Liver (tissue), 9 donors: ENCODE measurements around the gene KATNAL2. TPM values are rescaled to one million over a fixed set of nuclear protein-coding genes. Genes with fewer than 3 reads are reported as not detected.
"Not testable (repeated sequence)": the region's sequence is repeated elsewhere in the genome, so short reads cannot be mapped to it uniquely, and the experiment has no call there.

Experiments used
- DNase-seq: peaks from one replicate; pipeline ENCODE4 v3.0.0-alpha.2; 2017; ENCODE audit warnings: low spot score
- H3K27ac ChIP-seq, 2 donors: one replicate each; pipeline ENCODE4 v1.7.0; 2013; ENCODE audit warnings: inconsistent platforms in 2 of 2, low read length in 2 of 2, control low read depth in 1 of 2, low read depth in 1 of 2, mild to moderate bottlenecking in 1 of 2
- H3K27me3 ChIP-seq, 4 donors: one replicate each; pipeline versions ENCODE4 v1.6.1 to v1.7.0; 2013; ENCODE audit warnings: low read length in 3 of 4, inconsistent platforms in 1 of 4, mild to moderate bottlenecking in 1 of 4, moderate library complexity in 1 of 4; ENCODE audit not compliant: control insufficient read depth in 4 of 4, insufficient read depth in 4 of 4
- H3K36me3 ChIP-seq, 4 donors: one replicate each; pipeline versions ENCODE4 v1.6.1 to v1.7.0; 2013; ENCODE audit warnings: low read length in 3 of 4, mild to moderate bottlenecking in 3 of 4, low read depth in 1 of 4, moderate library complexity in 1 of 4; ENCODE audit not compliant: control insufficient read depth in 4 of 4, insufficient read depth in 3 of 4
- H3K4me1 ChIP-seq, 4 donors: one replicate each; pipeline versions ENCODE4 v1.6.1 to v1.7.0; 2013; ENCODE audit warnings: low read length in 3 of 4, mild to moderate bottlenecking in 3 of 4, moderate library complexity in 1 of 4; ENCODE audit not compliant: control insufficient read depth in 4 of 4, insufficient read depth in 4 of 4
- H3K4me3 ChIP-seq, 3 donors: one replicate each; pipeline versions ENCODE4 v1.6.1 to v1.7.0; 2013; ENCODE audit warnings: low read length in 3 of 3, control low read depth in 1 of 3, low read depth in 1 of 3, mild to moderate bottlenecking in 1 of 3
- H3K9ac ChIP-seq, 2 donors: one replicate each; pipeline ENCODE4 v1.7.0; 2013; ENCODE audit warnings: low read length in 2 of 2, mild to moderate bottlenecking in 2 of 2, moderate library complexity in 2 of 2, control low read depth in 1 of 2, low read depth in 1 of 2
- H3K9me3 ChIP-seq, 4 donors: one replicate each; pipeline versions ENCODE4 v1.6.1 to v1.7.0; 2013; ENCODE audit warnings: low read length in 3 of 4; ENCODE audit not compliant: control insufficient read depth in 4 of 4
- FOXA1 ChIP-seq: IDR thresholded peaks from 2 replicates; pipeline ENCODE4 v1.6.1; 2016; ENCODE audit warnings: antibody characterized with exemption
- JUND ChIP-seq, 2 donors: IDR thresholded peaks; 2 replicates each; pipeline ENCODE4 v1.6.1; 2016; ENCODE audit warnings: antibody characterized with exemption in 2 of 2
- RAD21 ChIP-seq, 2 donors: IDR thresholded peaks; 2 replicates each; pipeline ENCODE4 v1.6.1; 2016; ENCODE audit warnings: antibody characterized with exemption in 2 of 2, mild to moderate bottlenecking in 2 of 2
- WGBS: extraction: QIAGEN DNeasy Blood & Tissue Kit; methylation state at CpG from one replicate; pipeline ENCODE4 v1.1.7; 2013; 5-methylcytosine and 5-hydroxymethylcytosine counted together
- polyA plus RNA-seq, 2 donors: library from polyadenylated mRNA; stranded (reverse) in 1 of 2; unstranded in 1 of 2; fragments of 200-250 nt in 1 of 2; fragments of >200 nt in 1 of 2; fragmentation: Nextera tagmentation in 1 of 2; extraction: Ambion mirVana in 1 of 2; gene quantifications; one replicate each; pipeline versions ENCODE4 v1.2.1 to v1.2.3, GENCODE V29; 2013 to 2015
- total RNA-seq, 2 donors: library from RNA; depleted of rRNA; stranded (reverse); fragments of >200 nt; gene quantifications; one replicate each; pipeline ENCODE4 v1.2.3, GENCODE V29; 2014
- TF ChIP-seq, protein P1 (sequence below): fragments of 150-350 bp; IDR thresholded peaks from 2 replicates; pipeline ENCODE4 v1.5.1; 2017; ENCODE audit warnings: improper control_type of control experiment, low read depth, low read length; ENCODE audit not compliant: missing input control
- TF ChIP-seq, protein P2 (sequence below): IDR thresholded peaks from 2 replicates; pipeline ENCODE4 v1.6.1; 2016; ENCODE audit warnings: antibody characterized with exemption
- donor health status: healthy.
- donor health status: healthy.
- donor health status: healthy.
- donor health status: healthy.
- donor health status: healthy.

Gene KATNAL2
- total and polyA plus RNA-seq, 4 donors: 0.42 to 4.8 (median 1.5) TPM

DNA sequence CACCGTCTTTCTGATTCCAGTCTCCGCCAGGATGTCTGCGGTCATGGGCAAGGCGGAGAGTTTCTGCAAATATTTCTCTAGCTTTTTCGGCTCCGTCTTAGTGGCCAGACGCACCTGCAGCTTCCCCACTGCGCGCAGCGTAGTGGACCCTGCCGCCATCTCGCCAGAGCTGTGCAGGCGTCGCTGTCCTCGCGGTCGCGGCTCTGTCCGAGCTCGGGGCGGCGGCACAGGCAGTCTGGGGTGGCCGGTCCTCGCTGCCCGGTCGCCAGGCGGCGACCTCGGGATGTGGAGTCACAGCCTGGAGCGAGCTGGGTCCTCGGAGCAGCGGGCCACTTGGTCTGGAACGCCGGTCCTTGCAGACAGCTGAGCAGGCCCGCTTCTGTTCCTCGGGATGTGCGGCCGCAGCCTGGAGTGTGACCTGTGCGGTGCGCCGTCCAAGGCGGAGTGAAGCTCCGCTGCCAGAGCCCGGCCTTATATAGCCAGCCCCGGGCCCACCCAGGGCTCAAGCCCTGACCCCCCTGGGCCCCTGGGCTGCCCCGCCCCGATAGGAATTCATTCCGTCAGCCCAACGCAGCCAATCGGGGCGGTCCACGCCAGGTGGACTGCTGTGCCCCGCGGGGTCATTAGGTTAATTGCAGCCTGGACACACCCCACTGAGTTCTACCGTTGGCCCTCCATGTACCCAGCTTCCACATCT, 106.5 kb downstream of the KATNAL2 start:
- not testable (repeated sequence) for H3K4me3 ChIP-seq, H3K27ac ChIP-seq, H3K36me3 ChIP-seq, DNase-seq, H3K27me3 ChIP-seq, H3K4me1 ChIP-seq, H3K9me3 ChIP-seq, H3K9ac ChIP-seq
- WGBS: no CpG with 5 or more reads among the region's 55 CpGs

DNA sequence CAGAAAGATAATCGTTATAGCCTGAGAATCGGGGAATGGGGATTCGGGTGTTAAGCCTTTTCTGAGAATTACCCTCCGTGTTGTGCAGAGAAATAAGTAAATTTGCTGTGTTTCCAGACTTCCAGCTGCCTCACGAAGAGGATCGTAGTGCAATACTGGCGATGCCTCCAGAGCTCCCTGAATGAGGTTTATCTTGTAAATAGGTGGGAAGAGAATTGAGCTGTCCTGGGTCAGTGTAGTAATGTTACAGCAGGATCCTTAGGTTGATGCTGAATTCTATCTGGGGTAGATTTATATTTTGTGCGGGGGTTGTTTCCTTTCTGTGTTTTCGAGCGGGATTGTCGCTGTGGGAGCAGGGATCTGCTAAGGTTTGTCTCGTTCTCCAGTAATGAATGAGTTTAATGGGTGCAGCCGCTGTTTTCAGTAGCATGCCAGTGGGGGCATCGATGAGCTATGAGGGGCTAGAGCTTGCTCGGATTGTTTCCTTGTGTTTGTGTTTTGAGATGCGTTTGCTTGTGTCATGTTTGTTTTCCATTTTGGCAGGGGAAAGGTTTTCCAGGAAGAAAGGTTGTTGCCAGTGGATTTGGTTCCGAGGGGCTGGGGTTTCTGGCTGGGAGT, 108.3 kb downstream of the KATNAL2 start:
- not testable (repeated sequence) for DNase-seq, H3K27ac ChIP-seq, H3K9me3 ChIP-seq, H3K27me3 ChIP-seq, H3K4me1 ChIP-seq, H3K36me3 ChIP-seq, H3K4me3 ChIP-seq, H3K9ac ChIP-seq
- WGBS: 97% methylated on average over 6 of the region's 17 CpGs

DNA sequence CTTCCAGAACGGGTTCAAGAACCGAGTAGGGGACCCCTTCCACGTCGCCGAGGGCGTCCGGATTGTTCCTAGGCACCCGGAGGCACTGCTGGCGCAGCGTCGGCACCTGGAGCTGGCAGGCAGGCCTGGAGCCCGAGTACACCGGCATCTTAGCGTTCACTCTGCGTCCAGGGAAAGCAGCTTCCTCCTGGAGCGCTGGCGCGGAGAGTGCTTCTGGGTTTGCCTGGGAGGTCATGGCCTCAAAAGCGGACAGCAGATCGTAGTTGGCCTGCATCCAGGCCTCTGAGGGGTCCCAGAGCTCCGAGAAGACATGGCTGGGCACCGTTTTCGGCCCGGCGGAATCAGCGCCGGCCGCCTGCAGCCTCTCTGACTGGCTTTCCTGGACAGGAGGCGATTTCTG, 111.3 kb downstream of the KATNAL2 start:
- H3K27ac ChIP-seq, H3K27me3 ChIP-seq, H3K9ac ChIP-seq, DNase-seq, H3K36me3 ChIP-seq, H3K9me3 ChIP-seq, H3K4me1 ChIP-seq, H3K4me3 ChIP-seq: not testable (repeated sequence)
- 95% methylated on average over 9 of the region's 29 CpGs for WGBS

DNA sequence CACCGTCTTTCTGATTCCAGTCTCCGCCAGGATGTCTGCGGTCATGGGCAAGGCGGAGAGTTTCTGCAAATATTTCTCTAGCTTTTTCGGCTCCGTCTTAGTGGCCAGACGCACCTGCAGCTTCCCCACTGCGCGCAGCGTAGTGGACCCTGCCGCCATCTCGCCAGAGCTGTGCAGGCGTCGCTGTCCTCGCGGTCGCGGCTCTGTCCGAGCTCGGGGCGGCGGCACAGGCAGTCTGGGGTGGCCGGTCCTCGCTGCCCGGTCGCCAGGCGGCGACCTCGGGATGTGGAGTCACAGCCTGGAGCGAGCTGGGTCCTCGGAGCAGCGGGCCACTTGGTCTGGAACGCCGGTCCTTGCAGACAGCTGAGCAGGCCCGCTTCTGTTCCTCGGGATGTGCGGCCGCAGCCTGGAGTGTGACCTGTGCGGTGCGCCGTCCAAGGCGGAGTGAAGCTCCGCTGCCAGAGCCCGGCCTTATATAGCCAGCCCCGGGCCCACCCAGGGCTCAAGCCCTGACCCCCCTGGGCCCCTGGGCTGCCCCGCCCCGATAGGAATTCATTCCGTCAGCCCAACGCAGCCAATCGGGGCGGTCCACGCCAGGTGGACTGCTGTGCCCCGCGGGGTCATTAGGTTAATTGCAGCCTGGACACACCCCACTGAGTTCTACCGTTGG, 112.4 kb downstream of the KATNAL2 start:
- not testable (repeated sequence) for H3K27ac ChIP-seq, H3K36me3 ChIP-seq, H3K27me3 ChIP-seq, H3K4me1 ChIP-seq, H3K9me3 ChIP-seq, DNase-seq, H3K4me3 ChIP-seq, H3K9ac ChIP-seq
- WGBS: no CpG with 5 or more reads among the region's 55 CpGs

DNA sequence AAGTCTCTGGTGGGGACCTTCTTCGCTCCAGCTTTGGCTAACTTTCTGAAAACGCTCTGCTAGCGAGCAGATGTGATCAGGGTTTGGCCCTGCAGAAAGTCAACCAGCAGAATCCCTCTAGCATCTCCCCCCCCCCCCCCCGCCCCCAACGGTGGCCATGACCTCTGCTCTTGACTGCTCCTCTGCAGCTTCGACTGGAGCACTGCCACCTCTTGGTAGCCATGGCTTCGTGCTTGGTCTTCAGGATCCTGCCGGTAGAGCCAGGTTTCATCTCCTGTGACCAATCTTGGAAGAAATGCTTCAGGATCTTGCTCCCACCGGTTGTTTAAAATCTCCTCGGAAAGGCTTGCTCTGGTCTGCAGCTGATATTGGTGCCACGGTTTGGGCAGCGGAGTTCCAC, 113.5 kb downstream of the KATNAL2 start:
- H3K4me1 ChIP-seq, H3K9ac ChIP-seq, H3K9me3 ChIP-seq, H3K4me3 ChIP-seq, H3K27ac ChIP-seq, H3K27me3 ChIP-seq, H3K36me3 ChIP-seq, DNase-seq: not testable (repeated sequence)
- 96% methylated on average over 4 of the region's 12 CpGs for WGBS

DNA sequence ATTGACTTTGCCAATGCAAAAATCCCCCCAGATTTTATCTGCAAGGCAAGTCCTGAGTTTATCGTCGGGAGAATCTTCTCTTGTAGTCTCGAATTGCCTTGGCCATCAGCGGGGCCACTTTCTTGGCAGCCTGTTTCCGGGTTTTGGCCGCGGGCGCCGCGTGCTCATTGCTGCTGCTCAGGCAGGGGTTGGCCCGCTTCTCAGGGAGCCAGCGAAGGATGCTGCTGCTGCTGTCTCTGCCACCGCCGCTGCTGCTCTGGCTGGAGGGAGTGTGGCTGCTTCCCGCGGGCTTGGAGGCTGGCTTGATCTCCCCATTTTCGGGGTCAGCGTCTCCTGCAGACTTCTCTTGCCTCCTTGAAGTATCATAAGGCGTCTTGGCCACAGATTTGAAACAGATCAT, 115.5 kb downstream of the KATNAL2 start:
- no peak overlapping the region for H3K27ac ChIP-seq
- H3K27me3 ChIP-seq: no peaks in the 10 kb centered on the region
- no peaks in the 10 kb centered on the region for H3K36me3 ChIP-seq
- H3K9ac ChIP-seq: no peak overlapping the region
- TF ChIP-seq FOXA1 (no peak), RAD21 (IDR thresholded peaks at IDR 0.05) (no peak), JUND (IDR thresholded peaks at IDR 0.05) (no peak)
- TF ChIP-seq, protein P1, sequence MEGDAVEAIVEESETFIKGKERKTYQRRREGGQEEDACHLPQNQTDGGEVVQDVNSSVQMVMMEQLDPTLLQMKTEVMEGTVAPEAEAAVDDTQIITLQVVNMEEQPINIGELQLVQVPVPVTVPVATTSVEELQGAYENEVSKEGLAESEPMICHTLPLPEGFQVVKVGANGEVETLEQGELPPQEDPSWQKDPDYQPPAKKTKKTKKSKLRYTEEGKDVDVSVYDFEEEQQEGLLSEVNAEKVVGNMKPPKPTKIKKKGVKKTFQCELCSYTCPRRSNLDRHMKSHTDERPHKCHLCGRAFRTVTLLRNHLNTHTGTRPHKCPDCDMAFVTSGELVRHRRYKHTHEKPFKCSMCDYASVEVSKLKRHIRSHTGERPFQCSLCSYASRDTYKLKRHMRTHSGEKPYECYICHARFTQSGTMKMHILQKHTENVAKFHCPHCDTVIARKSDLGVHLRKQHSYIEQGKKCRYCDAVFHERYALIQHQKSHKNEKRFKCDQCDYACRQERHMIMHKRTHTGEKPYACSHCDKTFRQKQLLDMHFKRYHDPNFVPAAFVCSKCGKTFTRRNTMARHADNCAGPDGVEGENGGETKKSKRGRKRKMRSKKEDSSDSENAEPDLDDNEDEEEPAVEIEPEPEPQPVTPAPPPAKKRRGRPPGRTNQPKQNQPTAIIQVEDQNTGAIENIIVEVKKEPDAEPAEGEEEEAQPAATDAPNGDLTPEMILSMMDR: no peak
- TF ChIP-seq, protein P2, sequence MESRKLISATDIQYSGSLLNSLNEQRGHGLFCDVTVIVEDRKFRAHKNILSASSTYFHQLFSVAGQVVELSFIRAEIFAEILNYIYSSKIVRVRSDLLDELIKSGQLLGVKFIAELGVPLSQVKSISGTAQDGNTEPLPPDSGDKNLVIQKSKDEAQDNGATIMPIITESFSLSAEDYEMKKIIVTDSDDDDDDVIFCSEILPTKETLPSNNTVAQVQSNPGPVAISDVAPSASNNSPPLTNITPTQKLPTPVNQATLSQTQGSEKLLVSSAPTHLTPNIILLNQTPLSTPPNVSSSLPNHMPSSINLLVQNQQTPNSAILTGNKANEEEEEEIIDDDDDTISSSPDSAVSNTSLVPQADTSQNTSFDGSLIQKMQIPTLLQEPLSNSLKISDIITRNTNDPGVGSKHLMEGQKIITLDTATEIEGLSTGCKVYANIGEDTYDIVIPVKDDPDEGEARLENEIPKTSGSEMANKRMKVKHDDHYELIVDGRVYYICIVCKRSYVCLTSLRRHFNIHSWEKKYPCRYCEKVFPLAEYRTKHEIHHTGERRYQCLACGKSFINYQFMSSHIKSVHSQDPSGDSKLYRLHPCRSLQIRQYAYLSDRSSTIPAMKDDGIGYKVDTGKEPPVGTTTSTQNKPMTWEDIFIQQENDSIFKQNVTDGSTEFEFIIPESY: no peak
- 93% methylated on average over 19 of the region's 19 CpGs for WGBS
- H3K9me3 ChIP-seq: no peaks in the 10 kb centered on the region
- no peaks in the 10 kb centered on the region for H3K4me1 ChIP-seq
- H3K4me3 ChIP-seq: no peak overlapping the region
- no peak for DNase-seq
